ENCODE measurements around the gene GOLGA6C.

GRCh38 chr15:75211436-75212199 lies 46.5 kb upstream of the GOLGA6C start:
- TF ChIP-seq, protein P1, sequence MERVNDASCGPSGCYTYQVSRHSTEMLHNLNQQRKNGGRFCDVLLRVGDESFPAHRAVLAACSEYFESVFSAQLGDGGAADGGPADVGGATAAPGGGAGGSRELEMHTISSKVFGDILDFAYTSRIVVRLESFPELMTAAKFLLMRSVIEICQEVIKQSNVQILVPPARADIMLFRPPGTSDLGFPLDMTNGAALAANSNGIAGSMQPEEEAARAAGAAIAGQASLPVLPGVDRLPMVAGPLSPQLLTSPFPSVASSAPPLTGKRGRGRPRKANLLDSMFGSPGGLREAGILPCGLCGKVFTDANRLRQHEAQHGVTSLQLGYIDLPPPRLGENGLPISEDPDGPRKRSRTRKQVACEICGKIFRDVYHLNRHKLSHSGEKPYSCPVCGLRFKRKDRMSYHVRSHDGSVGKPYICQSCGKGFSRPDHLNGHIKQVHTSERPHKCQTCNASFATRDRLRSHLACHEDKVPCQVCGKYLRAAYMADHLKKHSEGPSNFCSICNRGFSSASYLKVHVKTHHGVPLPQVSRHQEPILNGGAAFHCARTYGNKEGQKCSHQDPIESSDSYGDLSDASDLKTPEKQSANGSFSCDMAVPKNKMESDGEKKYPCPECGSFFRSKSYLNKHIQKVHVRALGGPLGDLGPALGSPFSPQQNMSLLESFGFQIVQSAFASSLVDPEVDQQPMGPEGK (CRISPR knock-in tag; IDR thresholded peaks at IDR 0.05; ENCODE audit: borderline replicate concordance), result no peak
- no peak for TF ChIP-seq TCF4 (CRISPR knock-in tag; IDR thresholded peaks at IDR 0.05; ENCODE audit: borderline replicate concordance)
- no peak for TF ChIP-seq TOX (CRISPR knock-in tag; IDR thresholded peaks at IDR 0.05; ENCODE audit: borderline replicate concordance)
- no peak for TF ChIP-seq GLIS3 (CRISPR knock-in tag; IDR thresholded peaks at IDR 0.05)
- no peak for TF ChIP-seq ZC3H10 (CRISPR knock-in tag; IDR thresholded peaks at IDR 0.05)
- TF ChIP-seq ZNF70 (CRISPR knock-in tag; IDR thresholded peaks at IDR 0.05), result no peak
- no peak for TF ChIP-seq RARB (CRISPR knock-in tag; IDR thresholded peaks at IDR 0.05)
- no peak for TF ChIP-seq ISL1 (CRISPR knock-in tag; IDR thresholded peaks at IDR 0.05)
